D721Med (cell line): ENCODE measurements around the gene HNRNPU.
A peak's percentile ranks its signal among the peaks of the same experiment; 100 is the strongest.

Experiments
- DNase-seq: peaks from one replicate; pipeline ENCODE4 v3.0.0; 2011; ENCODE audit warnings: low spot score; ENCODE audit not compliant: insufficient read length
- FAIRE-seq: peaks from 2 replicates; lab custom pipeline; 2011; peaks lifted over from hg19 to GRCh38; lab: Jason Lieb, UNC
- CTCF ChIP-seq: IDR thresholded peaks from 2 replicates; pipeline ENCODE4 v1.5.1; 2012; ENCODE audit warnings: mild to moderate bottlenecking, control low read depth; ENCODE audit not compliant: insufficient read depth; ENCODE audit errors: missing control alignments

HNRNPU gene

GRCh38 chr1:244802041-244802440 is 62.3 kb downstream of the HNRNPU start:
- FAIRE-seq (no peak), DNase-seq (no peak)
- TF ChIP-seq CTCF = no peak

DNA sequence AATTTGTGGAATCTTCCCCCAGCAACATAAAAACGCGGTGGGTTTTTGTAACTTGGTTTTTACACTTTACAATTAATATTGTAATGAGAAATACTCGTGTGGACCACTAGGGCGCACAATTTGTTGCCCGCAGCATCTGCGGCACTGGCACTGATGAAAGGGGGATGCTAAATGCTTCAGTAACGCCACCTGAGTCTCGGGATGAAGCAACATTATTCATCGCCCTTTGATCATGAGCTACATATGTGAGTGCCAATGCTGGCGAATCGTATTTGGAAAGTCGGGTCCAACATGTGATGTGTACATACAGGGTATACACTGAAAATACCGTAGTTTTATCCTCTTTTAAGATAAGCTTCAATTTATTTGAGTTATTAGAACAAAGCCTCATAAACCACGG is 63.1 kb downstream of the HNRNPU start:
- FAIRE-seq (no peak), DNase-seq (peak; percentile 67)
- TF ChIP-seq CTCF = peak; percentile 85

DNA sequence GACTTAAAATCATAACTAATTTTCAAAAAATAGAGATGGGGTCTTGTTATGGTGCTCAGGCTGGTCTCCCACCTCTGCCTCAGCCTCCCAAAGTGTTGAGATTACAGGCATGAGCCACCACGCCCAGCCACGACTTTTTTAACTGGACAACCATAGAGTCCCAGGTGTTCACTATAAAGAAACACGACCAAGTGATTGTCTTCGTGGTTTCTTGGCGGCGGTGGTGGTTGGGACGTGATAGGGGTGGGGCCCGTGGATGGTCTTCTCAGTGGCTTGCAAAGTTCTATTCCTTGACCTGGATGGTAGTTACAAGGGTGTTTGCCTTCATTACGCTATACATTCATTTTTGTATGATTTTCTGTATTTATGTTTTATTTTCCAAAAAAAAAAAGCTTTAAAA is 63.5 kb downstream of the HNRNPU start:
- no peak for DNase-seq
- TF ChIP-seq CTCF = no peak
- no peak for FAIRE-seq
